Stimulated activated CD4-positive, alpha-beta T cell treated with anti-CD3 and anti-CD28 coated beads, Interleukin-1b, Interleukin-23, amount 100 ng/mL, for 1 hour (primary cell): ENCODE results near the gene SLC17A6.

Source experiments
- DNase-seq, 2 donors: peaks; one replicate each; pipeline ENCODE4 v3.0.0-alpha.2; 2020; ENCODE audit warnings: low read depth in 2 of 2

The SLC17A6 gene

DNA sequence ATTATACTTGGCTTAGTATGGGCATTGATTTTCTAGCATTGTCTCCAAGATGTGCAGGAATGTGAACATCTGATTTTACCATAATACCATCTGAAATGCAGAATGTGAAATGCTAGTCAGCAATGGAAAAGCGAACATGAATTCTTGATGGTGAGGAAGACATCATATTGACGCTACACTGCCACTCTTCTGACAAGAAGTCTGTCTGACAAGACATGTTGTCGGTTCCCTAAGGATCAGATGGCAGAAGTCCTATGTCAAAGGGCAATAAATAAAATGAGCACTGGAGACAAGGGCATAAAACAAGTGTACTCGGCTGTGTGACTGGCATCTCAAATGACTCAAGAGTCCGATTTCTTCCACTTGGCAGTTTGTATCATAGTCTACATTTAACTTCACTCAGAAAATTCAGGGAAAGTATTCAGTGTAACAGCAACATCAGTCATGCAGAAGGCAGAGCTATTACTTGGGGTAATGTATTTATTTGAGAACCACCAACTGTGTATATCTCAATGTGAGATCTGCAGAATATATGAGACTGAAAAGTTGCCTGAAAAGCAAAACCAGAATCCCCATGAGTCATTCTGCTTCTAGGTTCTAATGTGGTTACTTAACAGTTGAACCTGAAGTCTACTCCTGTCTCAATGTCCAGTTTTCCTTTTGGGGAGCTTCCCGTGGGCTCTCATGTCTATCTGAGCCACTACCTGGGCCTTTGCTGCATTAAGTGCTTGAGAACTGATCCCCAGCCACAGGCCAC is 51.5 kb downstream of the SLC17A6 start:
- DNase-seq, result no peak

DNA sequence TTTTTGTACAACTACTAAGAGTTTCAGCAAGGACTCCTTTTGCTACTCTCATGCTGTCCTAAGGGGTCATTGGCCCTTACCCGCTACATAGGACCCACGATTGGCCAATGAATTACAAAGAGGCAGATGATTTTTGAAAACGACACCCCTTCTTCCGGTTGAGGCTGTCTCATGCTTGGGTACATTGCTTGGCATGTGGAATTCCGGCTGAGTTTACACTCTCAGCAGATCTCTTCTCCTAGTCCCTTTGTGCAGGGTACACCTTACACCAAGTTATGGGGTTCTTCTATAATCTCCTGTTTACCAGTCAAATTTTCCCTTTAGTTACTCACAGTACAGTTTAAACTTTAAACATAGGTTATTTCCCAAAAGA is 52.1 kb downstream of the SLC17A6 start:
- no peak for DNase-seq

DNA sequence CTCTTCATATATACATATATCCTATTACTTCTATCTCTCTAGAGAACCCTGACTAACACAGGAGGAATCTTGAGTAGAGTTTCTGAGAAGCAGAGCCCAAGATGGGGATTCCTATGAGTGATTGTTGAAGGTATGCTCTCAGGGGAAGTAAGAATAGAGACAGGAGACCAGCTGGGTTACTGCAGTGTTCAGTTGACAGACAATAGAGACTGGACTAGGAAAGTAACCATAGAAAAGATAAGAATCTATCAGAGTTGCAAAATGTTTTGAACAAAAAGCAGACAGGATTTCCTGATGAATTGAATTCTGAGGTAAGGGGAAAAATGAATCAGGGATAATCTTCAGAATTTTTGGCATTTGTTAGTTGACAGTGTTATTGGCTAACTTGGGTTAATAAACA is 54.4 kb downstream of the SLC17A6 start:
- no peak for DNase-seq

DNA sequence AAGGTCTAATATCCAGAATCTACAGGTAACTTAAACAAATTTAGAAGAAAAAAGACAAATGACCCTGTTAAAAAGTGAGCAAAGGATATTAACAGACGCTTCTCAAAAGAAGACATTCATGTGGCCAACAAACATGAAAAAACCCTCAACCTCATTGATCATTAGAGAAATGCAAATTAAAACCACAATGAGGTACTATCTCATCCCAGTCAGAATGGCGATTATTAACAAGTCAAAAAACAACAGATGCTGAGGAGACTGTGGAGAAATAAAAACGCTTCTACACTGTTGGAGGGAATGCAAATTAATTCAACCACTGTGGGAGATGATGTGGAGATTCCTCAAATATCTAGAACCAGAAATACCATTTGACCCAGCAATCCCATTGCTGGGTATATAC is 67.2 kb downstream of the SLC17A6 start:
- no peak for DNase-seq

DNA sequence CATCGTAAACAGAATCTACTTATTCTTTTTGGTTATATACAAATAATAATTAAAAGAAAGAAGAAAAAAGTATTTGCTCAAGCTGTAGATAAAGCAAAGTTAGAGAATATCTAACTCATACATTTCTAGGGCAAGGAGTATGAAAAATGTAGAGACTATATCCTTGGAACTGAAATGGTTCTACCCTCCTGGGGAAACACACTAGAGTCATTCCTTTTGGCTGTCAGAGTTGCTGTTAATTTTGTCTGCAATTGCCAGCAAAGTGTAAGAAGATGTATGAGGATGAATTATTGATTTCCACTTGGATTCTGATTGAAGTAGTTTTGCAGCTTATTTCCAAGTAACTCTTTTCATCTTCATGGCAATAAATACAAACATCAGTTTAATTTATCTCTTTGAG is 69.1 kb downstream of the SLC17A6 start:
- DNase-seq, result no peak

DNA sequence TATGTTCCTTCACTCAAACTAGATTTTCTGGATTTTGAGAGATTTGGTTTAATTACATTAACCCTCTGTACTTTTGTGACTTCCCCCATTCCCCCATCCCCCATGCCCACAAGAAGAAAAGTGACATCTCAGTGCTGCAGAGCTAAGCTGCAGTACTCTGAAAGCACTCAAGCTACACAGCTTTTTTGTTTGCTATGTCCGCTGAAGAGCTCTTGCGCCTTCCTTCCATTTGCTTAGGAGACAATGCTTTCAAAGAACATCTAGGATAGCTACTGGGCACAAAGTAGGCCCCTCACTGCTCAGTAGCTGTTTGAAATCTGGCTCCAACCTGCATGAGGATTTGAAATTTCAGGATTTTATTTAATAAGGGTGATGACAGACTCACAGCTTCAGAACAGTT is 69.7 kb downstream of the SLC17A6 start:
- DNase-seq, result no peak

DNA sequence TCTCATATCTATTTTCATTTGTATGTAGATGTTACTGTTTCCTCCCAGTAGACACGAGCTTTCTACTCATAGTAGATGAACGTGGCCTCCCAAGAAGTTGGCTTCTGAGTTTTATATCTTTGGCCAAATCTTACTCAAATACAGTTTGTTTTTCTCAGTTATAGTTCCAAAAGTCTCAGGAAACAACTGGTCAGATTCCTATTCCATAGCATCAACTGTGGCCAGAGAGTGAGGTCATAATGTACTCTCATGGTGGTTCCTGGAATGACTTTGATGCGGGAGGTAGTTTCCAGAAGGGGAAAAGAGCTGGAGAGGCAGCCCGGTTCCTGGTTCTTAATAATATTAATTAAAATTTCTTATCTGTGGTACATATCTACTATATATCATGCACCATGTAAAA is 77.3 kb downstream of the SLC17A6 start:
- DNase-seq, result no peak

DNA sequence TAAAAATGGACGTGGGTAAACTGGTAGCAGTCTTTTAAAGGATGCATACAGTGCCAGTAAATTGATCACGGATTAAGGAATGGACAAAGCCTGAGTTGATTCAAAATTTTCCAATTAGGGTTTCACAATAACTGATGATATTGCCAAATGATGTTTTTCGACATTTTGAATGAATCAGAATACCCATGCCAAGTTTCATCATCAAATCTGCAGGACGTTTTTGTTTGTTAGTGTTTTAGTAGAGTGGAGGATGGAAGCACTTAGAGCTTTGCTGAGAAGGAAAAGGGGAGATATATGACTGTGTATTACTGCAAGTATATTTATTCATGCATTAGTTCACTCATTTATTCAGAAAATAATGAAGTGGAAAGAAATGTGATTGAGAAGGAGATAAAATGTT is 78.3 kb downstream of the SLC17A6 start:
- no peak for DNase-seq

DNA sequence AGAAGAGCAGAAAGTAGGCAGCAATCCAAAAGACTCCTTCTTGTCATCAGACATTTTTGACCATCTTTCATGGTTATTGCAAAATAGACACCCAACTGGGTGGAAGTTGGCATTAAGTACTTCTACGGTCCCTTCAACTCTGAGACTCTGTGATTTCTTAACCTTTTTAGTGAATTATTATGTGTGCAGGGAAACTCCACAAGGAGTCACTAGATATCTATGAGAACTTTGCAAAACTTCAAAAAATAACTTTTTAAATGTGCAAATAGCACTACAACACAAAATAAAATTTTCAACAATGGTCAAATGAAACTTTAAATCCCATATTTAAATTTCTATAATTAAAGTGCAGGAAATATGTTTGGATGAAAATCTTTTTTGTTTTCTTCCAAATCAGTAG is 88.7 kb downstream of the SLC17A6 start:
- no peak for DNase-seq
